DND-41 (cell line): ENCODE results near the gene SAPCD1.
A peak's percentile ranks its signal among the peaks of the same experiment; 100 is the strongest.

Experiments used
- ATAC-seq: fragments of 200-7000 bp; cut with Tn5 transposase; 3 replicates; pipeline ENCODE4 v1.9.1; 2021; ENCODE audit warnings: low read depth; ENCODE audit not compliant: insufficient read depth
- DNase-seq: peaks from one replicate; pipeline ENCODE4 v3.0.0-alpha.2; 2020
- H2AFZ ChIP-seq: 2 replicates; pipeline ENCODE4 v1.6.0; 2012; ENCODE audit warnings: low read depth, low read length
- H3K27ac ChIP-seq: 2 replicates; pipeline ENCODE4 v1.5.1; 2012; ENCODE audit warnings: low read length, inconsistent platforms
- H3K27me3 ChIP-seq: fragments of 200-600 bp; sonication (generic); 2 replicates; pipeline ENCODE4 v1.6.0; 2012; ENCODE audit warnings: low read length, mild to moderate bottlenecking, inconsistent platforms; ENCODE audit not compliant: insufficient read depth, poor library complexity
- H3K36me3 ChIP-seq: 2 replicates; pipeline ENCODE4 v1.5.1; 2012; ENCODE audit warnings: low read length, inconsistent platforms; ENCODE audit not compliant: insufficient read depth
- H3K4me1 ChIP-seq: 2 replicates; pipeline ENCODE4 v1.5.1; 2012; ENCODE audit warnings: mild to moderate bottlenecking, low read length; ENCODE audit not compliant: insufficient read depth
- H3K4me2 ChIP-seq: 2 replicates; pipeline ENCODE4 v1.6.0; 2012; ENCODE audit warnings: mild to moderate bottlenecking, moderate library complexity, low read length, inconsistent platforms; ENCODE audit not compliant: insufficient read depth
- H3K4me3 ChIP-seq, 2 experiments: fragments of 200-600 bp in 1 of 2; shearing (Covaris generic) in 1 of 2; 2 replicates each; pipeline ENCODE4 v1.5.1; 2012 to 2016; ENCODE audit warnings: inconsistent platforms in 2 of 2, low read length in 2 of 2, mild to moderate bottlenecking in 2 of 2, low read depth in 1 of 2, moderate library complexity in 1 of 2
- H3K79me2 ChIP-seq: 2 replicates; pipeline ENCODE4 v1.6.0; 2012; ENCODE audit warnings: low read length, inconsistent platforms; ENCODE audit not compliant: insufficient read depth
- H3K9ac ChIP-seq: 2 replicates; pipeline ENCODE4 v1.6.0; 2012; ENCODE audit warnings: low read depth, mild to moderate bottlenecking, inconsistent platforms, low read length, moderate library complexity
- H3K9me3 ChIP-seq: 2 replicates; pipeline ENCODE4 v1.5.1; 2012; ENCODE audit warnings: low read length, moderate library complexity, mild to moderate bottlenecking, inconsistent platforms; ENCODE audit not compliant: insufficient read depth, severe bottlenecking
- H4K20me1 ChIP-seq: 2 replicates; pipeline ENCODE4 v1.6.0; 2012; ENCODE audit warnings: low read length; ENCODE audit not compliant: insufficient read depth
- EZH2 ChIP-seq: IDR thresholded peaks from 3 replicates; pipeline ENCODE4 v1.6.1; 2012; ENCODE audit warnings: borderline replicate concordance, low read depth, mild to moderate bottlenecking, moderate library complexity, low read length, inconsistent platforms; ENCODE audit not compliant: severe bottlenecking
- TF ChIP-seq, protein P1 (sequence below): IDR thresholded peaks from 2 replicates; pipeline ENCODE4 v1.5.1; 2012; ENCODE audit warnings: borderline replicate concordance, low read length, moderate library complexity, mild to moderate bottlenecking; ENCODE audit not compliant: poor library complexity, severe bottlenecking; ENCODE audit errors: extremely low read depth

Gene SAPCD1

DNA sequence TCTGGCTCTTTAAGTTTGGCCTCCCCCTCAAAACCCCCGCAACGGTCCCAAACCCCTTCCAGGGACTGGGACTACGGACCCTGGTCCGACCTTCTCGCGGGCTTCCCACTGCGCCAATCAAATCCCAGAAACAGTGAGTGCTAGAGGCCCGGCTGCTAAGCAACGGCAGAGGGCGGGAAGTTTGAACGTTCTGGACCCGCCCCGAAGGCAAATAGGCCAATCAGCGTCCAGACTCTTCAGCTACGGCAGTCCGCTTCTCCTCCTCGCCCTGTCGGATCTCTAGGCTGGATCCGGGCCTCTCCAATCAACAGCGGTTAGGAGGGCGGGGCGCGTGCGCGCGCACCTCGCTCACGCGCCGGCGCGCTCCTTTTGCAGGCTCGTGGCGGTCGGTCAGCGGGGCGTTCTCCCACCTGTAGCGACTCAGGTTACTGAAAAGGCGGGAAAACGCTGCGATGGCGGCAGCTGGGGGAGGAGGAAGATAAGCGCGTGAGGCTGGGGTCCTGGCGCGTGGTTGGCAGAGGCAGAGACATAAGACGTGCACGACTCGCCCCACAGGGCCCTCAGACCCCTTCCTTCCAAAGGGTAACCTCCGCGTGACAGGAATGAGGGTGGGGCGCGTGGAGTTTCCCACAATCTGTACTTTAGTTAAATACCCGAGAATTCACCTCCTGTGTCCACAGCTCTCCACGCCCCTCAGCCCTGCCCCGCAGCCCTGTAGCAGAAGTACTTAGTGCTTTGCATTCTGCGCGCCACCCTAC is 22.6 kb upstream of the SAPCD1 start, which contains the start of gene MSH5:
Gene MSH5, plus strand, starts transcription at position 367 of the 758 bp plus-strand sequence. CDS start 462 bp downstream, outside the sequence.
- Histone ChIP-seq H3K9me3 (no peaks in the 10 kb centered on the region), H3K4me2 (peak within 1 kb of the TSS; percentile 76), H3K4me1 (peaks cover 60% of the 10 kb centered on the region), H3K27ac (peak within 1 kb of the TSS; percentile 99), H3K36me3 (peaks cover 38% of the 10 kb centered on the region), H2AFZ (peak within 1 kb of the TSS; percentile 61), H4K20me1 (peaks cover 3% of the 10 kb centered on the region), H3K9ac (peak within 1 kb of the TSS; percentile 99), H3K27me3 (no peaks in the 10 kb centered on the region), H3K4me3 (peak within 1 kb of the TSS; percentile 68 to 86), H3K79me2 (peaks cover 56% of the 10 kb centered on the region)
- ATAC-seq (peak; percentile 82), DNase-seq (peak; percentile 99)
- TF ChIP-seq EZH2 = no peak
- TF ChIP-seq, protein P1, sequence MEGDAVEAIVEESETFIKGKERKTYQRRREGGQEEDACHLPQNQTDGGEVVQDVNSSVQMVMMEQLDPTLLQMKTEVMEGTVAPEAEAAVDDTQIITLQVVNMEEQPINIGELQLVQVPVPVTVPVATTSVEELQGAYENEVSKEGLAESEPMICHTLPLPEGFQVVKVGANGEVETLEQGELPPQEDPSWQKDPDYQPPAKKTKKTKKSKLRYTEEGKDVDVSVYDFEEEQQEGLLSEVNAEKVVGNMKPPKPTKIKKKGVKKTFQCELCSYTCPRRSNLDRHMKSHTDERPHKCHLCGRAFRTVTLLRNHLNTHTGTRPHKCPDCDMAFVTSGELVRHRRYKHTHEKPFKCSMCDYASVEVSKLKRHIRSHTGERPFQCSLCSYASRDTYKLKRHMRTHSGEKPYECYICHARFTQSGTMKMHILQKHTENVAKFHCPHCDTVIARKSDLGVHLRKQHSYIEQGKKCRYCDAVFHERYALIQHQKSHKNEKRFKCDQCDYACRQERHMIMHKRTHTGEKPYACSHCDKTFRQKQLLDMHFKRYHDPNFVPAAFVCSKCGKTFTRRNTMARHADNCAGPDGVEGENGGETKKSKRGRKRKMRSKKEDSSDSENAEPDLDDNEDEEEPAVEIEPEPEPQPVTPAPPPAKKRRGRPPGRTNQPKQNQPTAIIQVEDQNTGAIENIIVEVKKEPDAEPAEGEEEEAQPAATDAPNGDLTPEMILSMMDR = no peak

DNA sequence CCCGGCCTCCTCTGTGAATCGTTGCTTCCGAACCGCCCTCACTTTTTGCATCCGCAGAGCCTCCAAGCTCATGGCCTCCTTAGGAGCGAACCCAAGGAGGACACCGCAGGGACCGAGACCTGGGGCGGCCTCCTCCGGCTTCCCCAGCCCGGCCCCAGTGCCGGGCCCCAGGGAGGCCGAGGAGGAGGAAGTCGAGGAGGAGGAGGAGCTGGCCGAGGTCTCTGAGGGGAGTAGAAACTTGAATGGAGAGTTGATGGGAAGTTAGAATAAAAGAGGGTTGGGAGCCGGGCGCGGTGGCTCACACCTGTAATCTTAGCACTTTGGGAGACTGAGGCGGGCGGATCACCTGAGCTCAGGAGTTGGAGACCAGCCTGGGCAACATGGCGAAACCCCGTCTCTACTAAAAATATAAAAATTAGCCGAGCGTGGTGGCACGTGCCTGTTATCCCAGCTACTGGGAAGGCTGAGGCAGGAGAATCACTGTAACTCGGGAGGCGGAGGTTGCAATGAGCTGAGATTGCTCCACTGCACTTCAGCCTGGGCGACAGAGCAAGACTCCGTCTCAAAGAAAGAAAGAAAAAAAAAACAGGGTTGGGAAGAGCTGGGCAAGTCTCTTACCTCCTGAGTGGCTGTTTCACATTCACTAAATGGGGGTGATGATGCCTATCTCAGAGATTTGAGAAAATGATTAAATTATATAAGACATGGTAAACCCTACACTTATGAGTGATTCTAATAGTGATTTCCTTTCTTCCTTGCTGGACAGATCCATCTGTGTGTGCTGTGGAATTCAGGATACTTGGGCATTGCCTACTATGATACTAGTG is 21.8 kb upstream of the SAPCD1 start:
- peak overlapping the region; percentile 68 to 86 for H3K4me3 ChIP-seq
- peak overlapping the region; percentile 99 for H3K27ac ChIP-seq
- TF ChIP-seq EZH2 = no peak
- H3K9ac ChIP-seq = peak overlapping the region; percentile 99
- peak; percentile 56 for DNase-seq
- H3K9me3 ChIP-seq = no peaks in the 10 kb centered on the region
- no peaks in the 10 kb centered on the region for H4K20me1 ChIP-seq
- H3K79me2 ChIP-seq = peaks cover 48% of the 10 kb centered on the region
- ATAC-seq = no peak
- H3K27me3 ChIP-seq = no peaks in the 10 kb centered on the region
- H3K4me1 ChIP-seq = peaks cover 52% of the 10 kb centered on the region
- H3K4me2 ChIP-seq = peak overlapping the region; percentile 69
- peaks cover 43% of the 10 kb centered on the region for H3K36me3 ChIP-seq
- H2AFZ ChIP-seq = peak overlapping the region; percentile 61

DNA sequence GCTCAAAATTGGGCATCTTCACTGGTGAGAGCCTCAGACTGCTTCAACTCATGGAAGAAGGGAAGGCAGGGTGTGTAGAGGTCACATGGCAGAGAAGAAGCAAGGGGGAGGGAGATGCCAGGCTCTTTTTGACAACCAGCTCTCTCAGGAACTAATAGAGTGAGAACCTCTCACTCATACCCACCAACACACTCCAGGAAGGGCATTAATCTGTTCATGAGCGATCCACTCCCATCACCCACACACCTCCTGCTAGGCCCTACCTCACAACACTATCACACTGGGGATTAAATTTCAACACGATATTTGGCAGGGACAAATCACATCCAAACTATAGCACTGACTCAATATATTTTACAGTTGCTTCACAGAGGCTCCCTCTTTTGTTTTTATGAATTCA is 20.6 kb upstream of the SAPCD1 start:
- H2AFZ ChIP-seq = no peak overlapping the region
- H3K36me3 ChIP-seq = peaks cover 46% of the 10 kb centered on the region
- peak overlapping the region; percentile 23 for H3K4me2 ChIP-seq
- H3K9me3 ChIP-seq = no peaks in the 10 kb centered on the region
- no peaks in the 10 kb centered on the region for H3K27me3 ChIP-seq
- H4K20me1 ChIP-seq = no peaks in the 10 kb centered on the region
- ATAC-seq (no peak), DNase-seq (no peak)
- peak overlapping the region; percentile 22 for H3K9ac ChIP-seq
- peaks cover 45% of the 10 kb centered on the region for H3K4me1 ChIP-seq
- TF ChIP-seq, protein P1 = no peak
- no peak for TF ChIP-seq EZH2
- H3K27ac ChIP-seq = peak overlapping the region; percentile 99; the same call in 1 of the 2 replicates
- H3K79me2 ChIP-seq = peaks cover 36% of the 10 kb centered on the region
- no peak overlapping the region for H3K4me3 ChIP-seq

DNA sequence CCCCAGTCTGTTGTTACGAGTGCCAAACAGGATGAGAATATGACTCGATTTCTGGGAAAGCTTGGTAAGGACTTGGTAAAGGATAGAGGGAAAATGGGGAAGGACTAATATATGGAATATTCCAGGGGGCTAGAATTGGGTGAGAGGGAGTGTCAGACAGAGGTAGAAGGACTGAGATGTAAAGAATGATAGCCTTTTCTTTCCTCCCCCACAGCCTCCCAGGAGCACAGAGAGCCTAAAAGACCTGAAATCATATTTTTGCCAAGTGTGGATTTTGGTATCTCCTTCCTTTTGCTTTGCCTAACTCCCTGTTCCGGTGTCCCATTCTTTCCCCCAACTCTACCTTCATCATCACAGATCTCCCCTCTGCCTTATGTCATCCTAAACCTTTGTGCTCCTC is 19.6 kb upstream of the SAPCD1 start:
- H3K9ac ChIP-seq = no peak overlapping the region
- peaks cover 34% of the 10 kb centered on the region for H3K79me2 ChIP-seq
- ATAC-seq (no peak), DNase-seq (no peak)
- no peak overlapping the region for H3K4me2 ChIP-seq
- TF ChIP-seq, protein P1 = no peak
- TF ChIP-seq EZH2 = no peak
- H3K9me3 ChIP-seq = no peaks in the 10 kb centered on the region
- peaks cover 57% of the 10 kb centered on the region for H3K36me3 ChIP-seq
- H3K27ac ChIP-seq = no peak overlapping the region
- no peak overlapping the region for H3K4me3 ChIP-seq
- no peak overlapping the region for H2AFZ ChIP-seq
- peaks cover 34% of the 10 kb centered on the region for H3K4me1 ChIP-seq
- H4K20me1 ChIP-seq = peaks cover 6% of the 10 kb centered on the region; the same call in 1 of the 2 replicates
- no peaks in the 10 kb centered on the region for H3K27me3 ChIP-seq
